Fibroblast of skin of scalp (primary cell): Measurements from ENCODE around the gene MAP3K20.
A peak's percentile ranks its signal among the peaks of the same experiment; 100 is the strongest.
"Not testable (repeated sequence)": the region's sequence is repeated elsewhere in the genome, so short reads cannot be mapped to it uniquely, and the experiment has no call there.

Experiments used
- DNase-seq: peaks from one replicate; pipeline ENCODE4 v3.0.0-alpha.2; 2013

Gene MAP3K20

GRCh38 chr2:173207124-173207523, 131.5 kb downstream of the MAP3K20 start:
- not testable (repeated sequence) for DNase-seq

- DNase-seq = peak; percentile 94
Measured at GRCh38 chr2:173210270-173211196, 134.9 kb downstream of the MAP3K20 start.

GRCh38 chr2:173213181-173213580, 137.5 kb downstream of the MAP3K20 start:
- no peak for DNase-seq

- DNase-seq = no peak
Measured at GRCh38 chr2:173214213-173214612, 138.6 kb downstream of the MAP3K20 start.

GRCh38 chr2:173215316-173215715, 139.7 kb downstream of the MAP3K20 start:
- no peak for DNase-seq

GRCh38 chr2:173216051-173216450, 140.4 kb downstream of the MAP3K20 start:
- DNase-seq = no peak

GRCh38 chr2:173216668-173217067, 141.0 kb downstream of the MAP3K20 start:
- no peak for DNase-seq

GRCh38 chr2:173217116-173217840, 141.6 kb downstream of the MAP3K20 start:
- no peak for DNase-seq

- DNase-seq = peak; percentile 8
Measured at GRCh38 chr2:173218326-173219056, 142.8 kb downstream of the MAP3K20 start.

- DNase-seq = no peak
Measured at GRCh38 chr2:173221132-173221695, 145.6 kb downstream of the MAP3K20 start.

GRCh38 chr2:173221937-173222594, 146.4 kb downstream of the MAP3K20 start:
- no peak for DNase-seq

GRCh38 chr2:173223871-173224270, 148.2 kb downstream of the MAP3K20 start:
- no peak for DNase-seq

- no peak for DNase-seq
Measured at GRCh38 chr2:173226899-173227698, 151.5 kb downstream of the MAP3K20 start.

- peak; percentile 34 for DNase-seq
Measured at GRCh38 chr2:173229086-173229485, 153.4 kb downstream of the MAP3K20 start.

GRCh38 chr2:173230181-173230580, 154.5 kb downstream of the MAP3K20 start:
- no peak for DNase-seq

- DNase-seq = no peak
Measured at GRCh38 chr2:173231042-173231441, 155.4 kb downstream of the MAP3K20 start.

GRCh38 chr2:173231465-173231864, 155.8 kb downstream of the MAP3K20 start:
- DNase-seq = no peak

GRCh38 chr2:173232956-173233744, 157.5 kb downstream of the MAP3K20 start:
- peak; percentile 70 for DNase-seq

GRCh38 chr2:173235947-173236803, 160.5 kb downstream of the MAP3K20 start:
- no peak for DNase-seq
